ENCODE results near the gene ETFA. TPM values are rescaled to one million over a fixed set of nuclear protein-coding genes. Genes with fewer than 3 reads are reported as not detected.

ETFA gene
- total and polyA plus RNA-seq, 2 of the 8 experiments (the other 6 are each of a cell fraction or from before 2014, with no cell fraction given): 60.9 to 90.0 TPM

GRCh38 chr15:76270876-76271275 is 40.4 kb downstream of the ETFA start:
- Histone ChIP-seq H4K20me1 (replicated peaks in 1 of 2; ENCODE audit: control insufficient read depth in 1 of 2, insufficient read depth in 2 of 2, low read length in 2 of 2) (no peaks in the 10 kb centered on the region), H3K56ac (replicated peaks; ENCODE audit: insufficient read length, low read depth, low read length) (no peak overlapping the region), H2BK120ac (replicated peaks; ENCODE audit: low read depth, low read length) (no peak overlapping the region), H3K4ac (replicated peaks; ENCODE audit: insufficient read length, low read depth, low read length) (no peak overlapping the region), H3K23me2 (ENCODE audit: low read depth, low read length) (no peaks in the 10 kb centered on the region), H4K91ac (replicated peaks; ENCODE audit: insufficient read length, low read length) (no peak overlapping the region), H2AFZ (ENCODE audit: low read length) (no peak overlapping the region), H3K27ac (ENCODE audit: low read depth, low read length) (no peak overlapping the region), H2BK20ac (ENCODE audit: low read length) (no peak overlapping the region), H4K5ac (ENCODE audit: insufficient read length, low read depth, low read length) (no peak overlapping the region), H3K18ac (ENCODE audit: extremely low read depth, low read length) (no peak overlapping the region), H3K79me2 (ENCODE audit: control insufficient read depth in 1 of 2, insufficient read depth in 2 of 2, low read length in 2 of 2) (no peaks in the 10 kb centered on the region), H3K4me2 (ENCODE audit: insufficient read depth in 1 of 2, low read depth in 2 of 2, low read length in 2 of 2) (no peak overlapping the region), H3K4me3 (ENCODE audit: extremely low read depth in 1 of 4, insufficient read depth in 2 of 4, low read depth in 3 of 4, low read length in 4 of 4) (no peak overlapping the region), H3K79me1 (ENCODE audit: low read depth, low read length) (no peaks in the 10 kb centered on the region), H2BK5ac (ENCODE audit: low read depth, low read length) (no peak overlapping the region), H2AK5ac (ENCODE audit: low read depth, low read length) (no peak overlapping the region), H2BK15ac (ENCODE audit: low read length) (no peak overlapping the region), H3K4me1 (replicated peaks in 1 of 4; ENCODE audit: control insufficient read depth in 3 of 4, insufficient read depth in 4 of 4, low read length in 3 of 4) (no peaks in the 10 kb centered on the region), H4K8ac (ENCODE audit: extremely low read depth, insufficient read depth, low read length) (no peak overlapping the region), H3K23ac (ENCODE audit: insufficient read length) (no peak overlapping the region), H3K36me3 (ENCODE audit: control insufficient read depth in 2 of 4, insufficient read depth in 4 of 4, low read length in 3 of 4) (peaks cover 0 to 11% (median 5%) of the 10 kb centered on the region in 4 experiments; a peak in 3 of 8 replicates), H3K14ac (ENCODE audit: insufficient read length) (no peak overlapping the region), H2BK12ac (ENCODE audit: low read depth, low read length) (no peak overlapping the region), H3K9me3 (ENCODE audit: insufficient read depth in 2 of 2, low read depth in 1 of 2, low read length in 1 of 2) (peaks cover 3 to 11% of the 10 kb centered on the region in 2 experiments; a peak in 3 of 4 replicates), H3K27me3 (replicated peaks in 1 of 4; ENCODE audit: control insufficient read depth in 3 of 4, extremely low read depth in 1 of 4, insufficient read depth in 3 of 4, low read length in 3 of 4) (no peaks in the 10 kb centered on the region), H3K9ac (replicated peaks in 1 of 4; ENCODE audit: extremely low read depth in 1 of 4, low read depth in 3 of 4, low read length in 3 of 4) (no peak overlapping the region)
- CTCF ChIA-PET (ENCODE audit: partially characterized antibody): no interaction called here
- no peak for TF ChIP-seq EP300 (IDR thresholded peaks at IDR 0.05; ENCODE audit: borderline replicate concordance in 1 of 2, low read depth in 2 of 2, low read length in 2 of 2)
- POLR2A ChIA-PET (ENCODE audit: partially characterized antibody): no interaction called here
- 85% methylated on average over 4 of the region's 6 CpGs; no CpG with 5 or more reads in 1 of the 2 experiments for WGBS, 2 experiments (ENCODE audit: extremely low coverage in 1 of 2, insufficient coverage in 1 of 2, insufficient read length in 1 of 2, insufficient replicate concordance in 2 of 2, low coverage in 1 of 2, low lambda C conversion rate in 2 of 2, missing lambda C conversion rate in 1 of 2)
- no peak for DNase-seq (ENCODE audit: low read depth in 1 of 2, low spot score in 2 of 2)
- FAIRE-seq: no peak

All from H1 (cell line).